ENCODE measurements around the gene GPR42.
"Not testable (repeated sequence)": the region's sequence is repeated elsewhere in the genome, so short reads cannot be mapped to it uniquely, and the experiment has no call there.

The GPR42 gene

DNA sequence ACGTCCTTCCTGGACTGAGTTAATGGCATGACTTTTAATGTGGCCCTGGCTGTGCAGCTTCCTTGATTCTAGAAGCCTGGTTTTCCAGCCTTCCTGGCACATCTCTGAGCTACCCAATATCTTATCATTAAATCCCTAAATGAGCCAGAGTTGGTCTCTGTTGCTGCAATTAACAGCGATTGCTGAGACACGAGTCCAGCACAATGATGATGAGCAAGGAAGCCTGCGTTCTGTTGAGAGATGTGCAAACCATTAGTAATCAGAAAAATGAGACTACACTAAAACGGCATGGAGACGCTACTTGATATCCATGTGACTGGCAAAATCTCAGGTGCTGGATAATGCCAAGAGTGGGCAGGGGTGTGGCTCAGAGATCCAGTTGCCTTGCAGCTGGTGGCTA is 26.2 kb downstream of the GPR42 start:
- no peak for DNase-seq

DNA sequence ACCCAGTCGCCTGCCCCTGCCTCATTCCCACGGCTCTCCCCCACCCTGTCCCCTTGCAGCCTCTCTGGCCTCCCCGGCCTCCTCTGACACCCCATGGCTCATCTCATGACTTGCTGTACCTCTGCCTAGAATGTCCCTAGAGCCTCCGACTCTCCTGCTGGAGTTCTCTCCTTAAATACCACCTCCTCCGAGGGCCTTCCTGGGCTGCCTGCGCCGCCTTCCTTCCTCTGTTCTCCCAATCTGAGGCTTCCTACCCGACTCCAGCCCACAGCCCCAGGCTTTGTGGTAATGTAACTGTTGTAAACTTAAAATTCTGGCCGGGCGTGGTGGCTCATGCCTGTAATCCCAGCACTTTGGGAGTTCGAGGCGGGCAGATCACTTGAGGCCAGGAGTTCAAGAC is 27.7 kb downstream of the GPR42 start:
- DNase-seq: no peak

DNA sequence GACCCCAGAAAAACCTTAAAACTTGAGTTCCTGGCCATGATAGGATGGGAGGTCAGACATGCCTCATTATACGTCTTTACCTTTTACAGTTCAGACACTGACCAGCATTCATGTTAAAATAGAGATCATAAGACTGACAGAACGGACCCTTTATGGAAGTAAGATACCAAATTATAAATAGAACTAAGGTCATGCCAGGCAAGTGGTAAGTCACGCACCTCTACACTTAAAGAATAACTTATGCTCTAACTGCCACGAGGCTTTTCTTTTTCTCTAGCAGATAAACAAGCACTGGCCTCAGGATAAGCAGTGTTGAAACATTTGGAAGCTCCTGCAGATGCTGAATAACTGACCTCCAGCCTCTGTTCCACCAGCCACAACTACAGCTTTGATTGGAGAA is 28.4 kb downstream of the GPR42 start:
- DNase-seq: no peak

DNA sequence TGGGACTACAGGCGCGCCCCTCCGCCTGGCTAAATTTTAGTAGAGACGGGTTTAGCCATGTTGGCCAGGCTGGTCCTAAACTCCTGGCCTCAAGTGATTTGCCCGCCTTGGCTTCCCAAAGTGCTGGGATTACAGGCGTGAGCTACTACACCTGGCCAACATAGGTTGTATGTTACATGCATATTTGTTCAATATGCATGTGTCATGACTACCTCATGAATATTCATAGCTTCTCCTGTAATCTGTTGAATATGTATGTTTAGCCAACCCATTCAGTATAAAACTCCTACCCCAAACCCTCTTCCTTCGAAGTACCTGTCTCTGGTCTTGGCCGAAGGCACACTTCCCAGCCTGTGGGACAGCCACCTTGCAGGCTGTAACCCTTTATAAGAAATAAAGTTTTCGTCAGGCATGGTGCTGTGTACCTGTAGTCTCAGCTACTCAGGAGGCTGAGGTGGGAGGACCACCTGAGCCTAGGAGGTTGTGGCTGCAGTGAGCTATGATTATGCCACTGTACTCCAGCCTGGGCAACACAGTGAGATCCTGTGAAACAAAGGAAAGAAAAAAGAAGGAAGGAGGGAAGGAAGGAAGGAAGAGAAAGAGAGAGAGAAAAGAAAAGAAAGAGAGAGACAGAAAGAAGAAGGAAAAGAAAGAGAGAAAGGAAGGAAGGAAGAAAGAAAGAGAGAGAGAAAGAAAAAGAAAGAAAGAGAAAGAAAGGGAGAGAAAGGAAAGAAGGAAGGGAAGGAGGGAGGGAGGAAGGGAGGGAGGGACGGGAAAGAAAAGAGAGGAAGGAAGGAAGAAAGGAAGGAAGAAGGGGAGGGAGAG is 29.3 kb downstream of the GPR42 start:
- no peak for DNase-seq

DNA sequence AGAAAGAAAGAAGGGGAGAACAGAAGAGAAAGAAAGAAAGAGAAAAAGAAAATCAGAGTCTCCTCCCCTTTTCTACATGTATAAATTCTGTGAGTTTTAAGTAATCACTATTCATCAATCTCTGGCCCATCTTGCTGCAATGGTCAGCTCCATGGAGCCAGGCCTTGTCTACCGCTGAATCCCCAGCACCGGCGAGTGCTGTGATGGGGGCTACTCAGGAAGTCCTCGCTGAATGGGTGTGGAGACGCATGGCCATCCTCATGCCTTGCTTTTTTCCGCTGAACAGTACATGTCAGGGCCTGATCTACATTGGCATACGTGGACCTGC is 29.9 kb downstream of the GPR42 start:
- no peak for DNase-seq

DNA sequence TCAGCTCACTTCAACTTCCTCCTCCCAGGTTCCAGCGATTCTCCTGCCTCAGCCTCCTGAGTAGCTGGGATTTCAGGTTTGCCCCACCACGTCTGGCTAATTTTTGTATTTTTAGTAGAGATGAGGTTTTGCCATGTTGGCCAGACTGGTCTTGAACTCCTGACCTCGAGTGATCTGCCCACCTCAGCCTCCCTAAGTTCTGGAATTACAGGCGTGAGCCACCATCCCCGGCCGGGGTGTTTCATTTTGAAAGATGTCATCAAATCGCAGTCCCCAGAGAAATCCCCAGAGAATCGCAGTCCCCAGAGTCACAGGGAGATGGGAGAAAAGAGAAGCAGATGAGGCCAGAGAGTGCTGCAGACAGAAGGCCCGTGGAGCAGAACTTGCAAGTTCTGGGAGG is 30.5 kb downstream of the GPR42 start:
- not testable (repeated sequence) for DNase-seq

DNA sequence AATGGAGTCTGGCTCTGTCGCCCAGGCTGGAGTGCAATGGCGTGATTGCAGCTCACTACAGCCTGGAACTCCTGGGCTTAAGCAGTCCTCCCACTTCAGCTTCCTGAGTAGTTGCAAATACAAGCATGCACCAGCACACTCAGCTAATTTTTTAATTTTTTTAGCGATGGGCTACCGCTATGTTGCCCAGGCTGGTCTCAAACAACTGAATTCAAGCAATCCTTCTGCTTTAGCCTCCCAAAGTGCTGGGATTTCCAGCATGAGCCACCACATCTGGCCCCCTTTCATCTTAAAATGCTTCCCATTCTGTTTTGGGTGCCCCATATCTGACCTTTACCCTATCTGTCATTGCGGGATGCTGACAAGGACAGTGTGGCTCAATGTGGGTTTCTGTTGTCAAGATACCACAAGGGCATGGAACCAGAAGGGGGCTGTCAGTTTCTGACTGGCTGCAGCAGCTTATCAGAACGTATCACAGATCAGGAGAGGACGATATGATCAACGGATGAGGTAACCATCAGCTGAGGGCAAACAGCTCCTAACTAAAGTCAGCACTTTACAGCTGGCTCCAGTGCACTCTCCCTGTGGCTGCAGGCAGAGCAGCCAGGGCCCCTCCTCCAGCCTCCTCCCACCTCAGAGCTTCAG is 32.4 kb downstream of the GPR42 start:
- no peak for DNase-seq

DNA sequence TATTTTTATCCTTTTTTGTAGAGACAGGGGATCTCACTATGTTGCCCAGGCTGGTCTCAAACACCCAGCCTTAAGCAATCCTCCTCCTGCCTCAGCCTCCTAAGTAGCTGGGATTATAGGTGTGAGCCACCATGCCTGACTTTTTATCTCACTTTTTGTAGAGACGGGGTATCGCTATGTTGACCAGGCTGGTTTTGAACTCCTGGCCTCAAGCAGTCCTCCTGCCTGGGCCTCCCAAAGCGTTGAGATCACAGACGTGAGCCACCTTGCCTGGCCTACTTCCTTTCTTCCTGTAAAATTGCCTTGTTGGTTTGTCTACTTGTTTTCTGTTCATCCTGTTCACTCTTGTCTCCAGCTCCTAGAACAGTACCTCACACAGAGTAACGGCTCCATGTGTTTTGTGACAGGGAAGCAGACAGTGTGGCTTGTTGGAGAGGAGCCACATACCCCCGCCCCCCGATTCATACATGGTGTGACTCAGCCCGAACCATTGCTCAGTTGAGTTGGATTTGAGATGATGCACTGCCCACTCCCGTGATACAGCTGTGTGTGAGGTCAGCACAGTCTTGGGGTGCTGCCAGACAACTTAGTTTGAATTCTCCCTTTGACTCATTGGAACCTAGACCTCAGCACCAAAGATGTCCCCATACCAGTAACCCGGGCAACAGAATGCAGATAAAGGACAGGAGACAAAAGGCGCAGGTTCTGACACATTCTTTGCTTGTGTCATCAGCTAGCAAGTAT is 34.2 kb downstream of the GPR42 start:
- no peak for DNase-seq

DNA sequence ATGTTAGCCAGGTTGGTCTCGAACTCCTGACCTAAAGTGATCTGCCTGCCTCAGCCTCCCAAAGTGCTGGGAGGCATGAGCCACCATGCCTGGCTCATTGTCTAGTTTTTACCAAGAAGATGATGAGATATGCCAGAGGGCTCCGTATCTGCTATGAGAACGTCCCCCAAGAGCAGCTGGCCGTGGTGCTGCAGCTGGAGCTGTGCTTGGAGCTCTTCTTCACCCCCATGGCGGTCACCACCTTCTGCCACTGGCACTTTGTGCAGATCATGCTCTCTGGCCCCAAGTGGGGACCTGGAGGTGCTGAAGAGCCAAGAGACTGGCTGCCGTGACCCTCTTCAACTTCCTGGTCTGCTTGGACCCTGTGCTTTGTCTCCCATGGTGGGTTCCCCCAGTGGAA is 36.8 kb downstream of the GPR42 start:
- no peak for DNase-seq

DNA sequence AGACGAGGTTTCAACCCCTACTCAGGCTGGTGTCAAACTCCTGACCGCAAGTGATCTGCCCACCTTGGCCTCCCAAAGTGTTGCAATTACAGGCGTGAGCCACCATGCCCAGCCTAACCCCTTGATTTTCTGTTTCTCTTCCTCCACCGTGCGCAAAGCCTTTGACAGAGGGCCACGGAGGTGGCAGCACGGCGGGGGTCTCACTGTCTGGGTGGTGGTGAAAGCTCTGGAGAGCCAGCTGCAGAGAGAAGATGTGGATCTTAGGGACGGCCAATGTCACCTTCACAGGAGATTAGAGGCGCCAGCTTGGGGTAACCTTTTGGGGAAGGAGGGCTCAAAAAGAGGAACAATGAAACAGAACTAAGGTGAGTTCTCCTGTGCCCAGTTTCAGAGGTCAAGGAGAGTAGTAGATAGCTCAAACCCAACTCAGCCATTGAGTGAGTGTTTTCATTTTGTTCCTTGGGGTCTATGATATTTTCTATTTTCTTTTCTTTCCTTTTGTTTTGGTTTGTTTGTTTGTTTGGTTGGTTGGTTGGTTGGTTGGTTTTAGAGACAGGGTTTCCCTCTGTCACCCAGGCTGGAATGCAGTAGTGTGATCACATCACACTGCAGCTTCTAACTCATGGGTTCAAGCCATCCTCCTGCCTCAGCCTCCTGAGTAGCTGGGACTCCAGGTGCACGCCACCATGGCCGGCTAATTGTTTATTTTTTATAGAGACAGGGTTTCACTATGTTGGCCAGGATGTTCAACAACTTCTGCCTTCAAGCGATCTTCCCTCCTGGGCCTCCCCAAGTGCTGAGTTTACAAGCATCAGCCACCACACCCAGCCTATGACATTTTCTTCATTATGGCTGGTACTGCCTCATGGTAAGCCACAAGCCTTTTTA is 37.7 kb downstream of the GPR42 start:
- no peak for DNase-seq

DNA sequence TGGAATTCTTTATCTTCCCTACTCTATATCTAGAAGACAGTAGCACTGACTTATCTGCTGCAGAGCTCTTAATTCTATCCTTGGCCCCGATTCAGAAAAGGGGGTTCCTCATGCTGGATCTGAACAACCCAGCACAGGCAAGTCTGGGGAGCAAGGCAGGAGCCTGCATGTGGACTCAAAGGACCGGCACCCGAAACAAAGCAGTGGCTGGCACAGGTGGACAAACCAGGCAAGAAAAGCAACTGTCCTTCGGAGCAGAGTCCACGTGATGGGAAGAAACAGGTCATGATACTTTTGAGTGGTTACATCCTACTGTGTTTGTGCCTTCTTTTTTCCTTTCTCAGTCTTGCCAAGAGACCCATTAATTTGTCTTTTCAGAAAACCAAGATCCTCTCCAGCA is 38.3 kb downstream of the GPR42 start:
- DNase-seq: no peak

DNA sequence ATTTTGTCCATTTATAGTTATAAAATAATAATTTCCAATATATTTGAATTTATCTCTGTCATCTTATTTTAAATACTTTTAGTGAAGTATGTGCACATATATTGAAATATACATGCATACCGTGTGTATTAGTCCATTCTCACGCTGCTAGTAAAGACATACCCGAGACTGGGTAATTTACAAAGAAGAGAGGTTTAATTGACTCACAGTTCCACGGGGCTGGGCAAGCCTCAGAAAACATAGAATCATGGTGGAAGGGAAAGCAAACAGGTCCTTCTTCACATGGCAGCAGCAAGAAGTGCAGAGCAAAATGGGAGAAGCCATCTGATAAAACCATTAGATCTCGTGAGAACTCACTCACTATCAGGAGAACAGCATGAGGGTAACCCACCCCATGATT is 39.6 kb downstream of the GPR42 start:
- no peak for DNase-seq

DNA sequence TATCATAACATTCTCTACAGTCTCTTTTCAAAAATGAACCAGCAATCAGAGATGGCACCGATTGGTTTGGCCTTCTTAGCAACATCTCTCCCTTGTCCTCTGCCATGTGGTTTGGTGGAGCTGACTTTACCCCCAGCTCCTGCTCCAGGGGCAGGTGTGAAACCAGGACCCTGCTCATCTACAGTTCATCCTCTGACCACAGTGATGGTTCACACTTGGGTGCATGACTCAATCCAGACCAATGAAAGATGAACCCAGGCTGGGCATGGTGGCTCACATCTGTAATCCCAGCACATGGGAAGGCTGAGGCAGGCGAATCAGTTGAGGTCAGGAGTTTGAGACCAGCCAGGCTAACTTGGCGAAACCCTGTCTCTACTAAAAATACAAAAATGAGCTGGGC is 43.6 kb downstream of the GPR42 start:
- DNase-seq: no peak

DNA sequence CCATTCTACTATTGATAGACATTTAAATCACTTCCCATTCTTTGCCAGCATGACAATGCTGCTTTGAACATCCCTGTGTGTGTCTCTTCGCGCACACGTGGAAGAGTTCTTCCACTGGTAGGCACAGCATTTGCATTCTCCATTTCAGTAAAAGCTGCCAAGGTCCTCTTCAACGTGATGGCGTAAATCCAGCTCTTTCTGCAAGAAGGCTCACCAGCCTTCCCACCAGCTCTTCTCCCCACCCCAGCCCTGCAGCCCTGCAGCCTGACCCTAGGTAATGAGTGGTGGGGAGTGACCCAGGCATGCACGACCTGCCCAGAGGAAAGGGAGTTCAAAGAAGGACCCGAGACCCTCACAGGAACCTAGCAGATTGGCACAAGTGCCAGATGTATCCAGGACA is 45.5 kb downstream of the GPR42 start:
- DNase-seq: no peak

DNA sequence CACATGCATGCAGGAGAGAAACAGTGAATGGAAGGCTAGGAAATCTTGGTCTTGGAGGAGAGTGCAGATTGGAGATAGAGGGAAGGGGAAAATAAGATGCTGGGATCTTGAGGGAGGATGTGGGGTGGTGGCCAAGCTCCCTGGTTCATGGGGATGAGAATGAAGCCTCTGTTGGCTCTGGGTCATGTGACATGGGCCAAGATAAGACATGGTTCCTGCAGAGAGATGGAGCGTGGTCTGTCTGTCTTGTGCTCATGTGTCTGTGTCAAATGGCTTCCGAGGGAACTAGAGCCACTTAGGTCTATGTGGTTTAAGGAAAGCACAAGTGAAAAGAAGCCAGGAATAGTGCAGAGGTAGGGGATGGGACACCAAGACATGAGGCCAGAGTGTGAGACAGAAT is 46.4 kb downstream of the GPR42 start:
- no peak for DNase-seq

DNA sequence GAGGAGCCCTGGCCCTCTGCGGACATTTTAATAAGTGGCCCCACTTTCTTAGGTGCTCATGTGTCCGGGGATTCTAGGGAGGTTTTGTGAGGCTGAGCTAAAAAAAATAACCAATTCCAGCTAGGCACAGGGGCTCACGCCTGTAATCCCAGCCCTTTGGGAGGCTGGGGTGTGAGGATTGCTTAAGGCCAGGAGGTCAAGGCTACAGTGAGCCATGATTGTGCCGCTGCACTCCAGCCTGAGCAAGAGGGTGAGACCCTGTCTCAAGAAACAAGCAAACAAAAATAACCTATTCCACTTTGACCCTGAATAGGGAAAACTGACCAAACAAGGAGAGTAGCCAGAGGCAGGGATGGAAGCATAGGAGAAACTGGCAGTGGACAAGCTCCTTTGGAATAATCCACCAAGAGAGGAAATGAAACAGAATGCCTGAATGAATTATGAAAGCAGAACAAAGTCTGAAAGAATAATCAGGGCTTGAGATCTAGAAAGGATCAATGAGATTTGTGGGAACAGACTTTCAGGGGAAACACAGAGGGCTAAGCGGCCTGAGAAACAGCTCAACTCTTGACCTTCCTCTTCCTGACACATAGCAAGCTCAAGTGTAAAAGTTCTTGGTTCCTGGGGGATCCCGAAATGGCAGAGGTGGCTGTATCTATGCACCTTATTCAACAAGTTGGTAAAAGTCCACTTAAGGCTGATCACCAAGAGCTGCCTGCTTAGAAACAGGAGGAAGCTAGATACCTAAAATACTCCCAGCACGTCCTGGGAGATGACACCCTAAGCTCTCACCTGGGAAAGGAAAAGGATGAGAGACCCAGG is 47.1 kb downstream of the GPR42 start:
- DNase-seq: no peak

DNA sequence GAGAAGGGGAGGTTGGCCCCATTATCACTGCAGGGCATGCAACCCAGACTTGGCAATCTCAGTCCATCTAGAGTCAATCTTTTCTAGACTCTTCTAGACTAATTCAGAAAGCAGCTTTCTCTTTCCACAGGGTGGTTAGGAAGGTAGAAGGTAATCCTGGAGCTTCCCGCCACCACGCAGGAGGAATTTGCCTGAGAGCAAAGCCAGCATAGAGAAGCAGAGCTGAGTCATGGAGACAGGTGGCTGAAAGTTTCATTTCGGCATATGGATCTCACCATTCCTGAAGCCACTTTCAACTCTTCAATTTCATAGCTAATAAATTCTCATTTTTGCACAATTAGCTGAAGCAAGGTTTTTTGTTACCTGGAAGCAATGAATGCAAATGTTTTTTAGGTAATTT is 48.2 kb downstream of the GPR42 start:
- no peak for DNase-seq

DNA sequence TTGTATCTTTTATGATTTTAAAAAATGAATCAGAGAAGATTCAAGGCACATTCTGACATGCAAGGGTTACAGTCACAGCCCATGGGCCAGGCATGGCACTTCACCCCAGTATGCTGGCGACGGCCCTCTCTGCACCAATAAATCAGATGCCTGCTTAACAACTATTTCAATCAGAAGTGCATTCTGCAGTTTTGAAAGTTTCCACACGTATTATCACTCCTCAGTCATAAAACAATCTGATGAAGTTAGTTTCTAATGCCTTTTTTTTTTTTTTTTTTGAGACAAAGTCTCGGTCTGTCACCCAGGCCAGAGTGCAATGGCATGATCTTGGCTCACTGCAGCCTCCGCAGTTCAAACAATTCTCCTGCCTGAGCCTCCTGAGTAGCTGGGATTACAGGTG is 48.9 kb downstream of the GPR42 start:
- no peak for DNase-seq

DNA sequence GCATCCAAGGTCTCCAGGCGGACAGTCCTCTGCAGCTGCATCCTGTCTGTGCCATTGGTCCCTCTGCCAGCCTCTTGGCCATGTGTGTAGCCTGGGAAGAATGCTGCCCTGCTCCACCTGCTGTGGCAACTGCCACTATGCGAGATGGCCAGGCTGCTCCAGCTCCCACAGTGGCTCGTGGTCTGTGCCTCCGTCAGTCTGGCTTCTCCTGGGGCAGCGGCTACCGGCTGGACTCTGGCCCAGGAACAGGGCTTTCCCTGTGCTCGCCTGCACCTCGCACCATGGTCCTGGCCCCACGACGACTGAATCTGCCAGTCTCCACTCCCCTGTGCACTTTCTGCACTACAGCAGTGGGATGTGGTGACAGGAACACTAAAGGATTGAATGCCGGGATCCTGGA is 50.5 kb downstream of the GPR42 start:
- DNase-seq: no peak
